T-helper 22 cell (primary cell): ENCODE data around the gene RANBP10.

ENCODE experiments used
- DNase-seq: peaks from one replicate; pipeline ENCODE4 v3.0.0-alpha.2; 2020; ENCODE audit warnings: low read depth

Gene RANBP10

DNA sequence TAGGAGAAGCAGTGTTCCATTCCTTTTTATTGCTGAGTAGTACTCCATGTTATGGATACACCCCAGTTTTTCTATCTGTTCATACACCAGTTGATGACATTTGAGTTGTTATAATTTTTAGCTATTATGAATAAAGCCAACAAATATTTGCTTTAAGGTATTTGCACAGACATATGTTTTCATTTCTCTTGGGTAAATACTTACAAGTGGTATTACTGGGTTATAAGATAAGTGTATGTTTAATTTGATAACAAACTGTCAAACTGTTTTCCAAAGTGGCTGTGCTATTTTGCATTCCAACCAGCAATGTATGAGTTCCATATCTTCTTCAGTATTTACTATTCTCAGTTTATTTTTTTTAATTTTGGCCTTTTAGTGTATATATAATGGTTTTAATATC, 59.5 kb downstream of the RANBP10 start:
- no peak for DNase-seq

DNA sequence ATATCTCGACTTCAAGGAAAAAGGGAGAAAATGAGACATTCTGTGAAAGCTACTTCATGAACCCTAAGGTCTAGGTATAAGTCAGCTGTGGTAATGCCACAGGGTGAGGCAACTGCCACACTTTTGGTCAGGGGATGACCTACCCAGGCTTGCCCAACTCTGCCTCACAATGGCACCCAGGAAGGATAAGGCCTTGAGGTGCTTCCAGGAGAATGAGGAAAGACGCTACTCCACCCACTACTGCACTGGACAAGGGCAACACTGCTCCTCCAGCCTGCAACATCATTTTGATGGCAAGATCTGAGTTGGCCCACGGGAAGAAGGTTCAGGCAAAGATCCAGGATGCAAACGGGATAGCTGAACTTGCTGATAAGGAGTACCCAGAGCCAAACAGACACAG, 65.2 kb downstream of the RANBP10 start:
- DNase-seq: no peak

DNA sequence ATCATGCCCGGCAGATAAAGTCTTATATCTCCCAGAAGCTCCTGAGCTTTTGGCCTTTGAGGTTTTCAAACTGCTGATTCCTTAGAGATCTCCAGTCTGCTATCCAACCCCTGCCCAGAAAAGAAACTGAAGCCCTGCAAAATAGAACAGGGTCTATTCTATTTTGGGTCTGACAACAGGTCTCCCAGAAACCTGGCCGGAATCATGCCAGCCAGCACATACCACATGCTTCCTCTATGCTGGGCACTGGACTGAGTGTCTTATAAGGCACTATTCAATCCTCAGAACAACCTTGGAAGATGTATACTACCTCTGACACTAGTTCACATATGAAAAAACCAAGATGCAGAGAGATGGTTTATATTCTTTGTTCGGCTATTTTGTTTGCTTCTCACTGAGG, 66.0 kb downstream of the RANBP10 start:
- no peak for DNase-seq

DNA sequence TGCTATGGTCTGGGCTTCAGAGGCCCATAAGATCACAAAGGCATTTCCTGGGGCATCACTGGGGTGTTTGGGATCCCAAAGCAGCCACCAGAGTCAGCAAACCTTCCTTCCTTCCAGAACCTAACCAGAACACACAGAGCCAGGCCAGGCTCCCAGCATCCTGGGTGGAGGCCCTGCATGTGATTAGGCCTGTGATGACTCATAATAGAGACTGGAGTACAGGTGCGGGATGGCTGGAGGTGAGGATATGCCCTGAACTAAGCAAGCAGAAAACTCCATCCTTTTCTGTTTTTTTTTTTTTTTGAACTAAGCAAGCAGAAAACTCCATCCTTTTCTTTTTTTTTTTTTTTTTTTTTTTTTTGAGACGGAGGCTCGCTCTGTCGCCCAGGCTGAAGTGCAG, 69.5 kb downstream of the RANBP10 start:
- DNase-seq: no peak

DNA sequence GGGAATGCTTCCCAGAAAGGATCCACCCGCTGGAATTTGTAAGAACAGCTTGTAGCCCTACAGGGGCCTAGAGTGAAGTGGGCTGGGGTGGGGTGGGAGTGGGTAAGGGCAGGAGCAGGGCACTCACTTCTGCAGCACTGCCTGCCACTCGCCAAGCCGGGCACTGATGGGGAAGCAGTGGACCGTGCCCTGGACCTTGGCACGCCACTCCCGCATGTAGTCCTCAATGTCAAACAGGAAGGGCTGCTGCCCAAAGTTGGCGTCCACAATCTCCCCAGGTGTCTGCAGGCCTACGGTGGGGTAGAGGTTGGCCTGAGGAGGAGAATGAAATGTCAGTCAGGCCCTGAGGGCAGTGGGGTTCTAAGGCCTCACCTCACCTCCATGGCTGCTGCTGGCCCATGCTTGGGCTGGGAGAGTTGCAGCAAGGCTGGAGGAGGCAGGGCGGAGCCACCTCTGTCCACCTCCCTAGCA, 71.6 kb downstream of the RANBP10 start:
- no peak for DNase-seq

DNA sequence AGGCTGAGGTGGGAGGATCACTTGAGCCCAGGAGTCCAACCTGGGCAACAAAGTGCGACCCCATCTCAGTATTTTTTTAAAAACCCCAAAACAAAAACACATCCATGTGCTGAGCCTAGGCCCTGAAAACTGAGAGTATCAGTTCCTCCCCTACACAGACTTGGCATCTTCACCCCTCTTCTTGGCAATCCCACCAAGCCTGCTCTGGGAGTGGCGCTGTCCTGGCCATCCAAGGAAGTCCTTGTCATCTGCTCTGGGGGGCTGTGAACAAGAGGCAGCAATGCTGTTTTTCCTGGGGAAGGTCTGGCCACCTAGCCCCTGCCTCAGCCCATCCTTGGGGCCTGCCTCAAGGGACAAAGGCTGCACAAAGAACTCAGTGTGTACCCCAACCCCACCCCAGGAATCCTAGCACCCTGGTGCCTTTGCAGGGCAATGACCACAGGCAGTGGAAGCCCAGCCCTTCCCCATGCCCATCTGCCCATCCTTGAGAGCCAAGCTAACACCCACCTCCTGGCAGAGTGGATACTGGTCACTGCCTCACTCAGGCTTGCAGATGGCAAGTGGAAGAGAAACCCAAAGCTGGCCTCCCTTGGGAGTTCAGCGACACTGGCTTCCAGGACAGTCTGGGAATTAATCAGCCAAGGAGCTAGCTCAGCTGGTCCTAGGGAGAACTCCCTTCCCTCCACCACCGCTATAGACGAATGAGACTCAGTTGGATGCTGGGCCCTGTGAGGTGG, 72.5 kb downstream of the RANBP10 start:
- DNase-seq: no peak

DNA sequence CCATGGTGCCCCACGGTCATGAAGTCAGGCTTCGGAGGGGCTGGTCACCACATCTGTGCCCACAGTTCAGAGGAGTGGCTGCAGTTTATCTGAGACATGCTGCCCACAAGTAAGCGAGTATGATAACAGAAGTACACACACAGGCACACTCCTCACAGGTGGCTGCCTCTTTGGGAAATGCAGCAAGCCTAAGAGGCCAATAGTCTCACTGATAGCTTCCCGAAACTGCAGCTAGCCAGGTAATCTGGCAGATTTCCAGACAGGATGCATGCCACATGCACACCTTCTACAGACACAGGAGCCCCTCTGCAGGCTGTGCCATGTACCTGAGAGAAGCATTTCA, 74.6 kb downstream of the RANBP10 start:
- no peak for DNase-seq

DNA sequence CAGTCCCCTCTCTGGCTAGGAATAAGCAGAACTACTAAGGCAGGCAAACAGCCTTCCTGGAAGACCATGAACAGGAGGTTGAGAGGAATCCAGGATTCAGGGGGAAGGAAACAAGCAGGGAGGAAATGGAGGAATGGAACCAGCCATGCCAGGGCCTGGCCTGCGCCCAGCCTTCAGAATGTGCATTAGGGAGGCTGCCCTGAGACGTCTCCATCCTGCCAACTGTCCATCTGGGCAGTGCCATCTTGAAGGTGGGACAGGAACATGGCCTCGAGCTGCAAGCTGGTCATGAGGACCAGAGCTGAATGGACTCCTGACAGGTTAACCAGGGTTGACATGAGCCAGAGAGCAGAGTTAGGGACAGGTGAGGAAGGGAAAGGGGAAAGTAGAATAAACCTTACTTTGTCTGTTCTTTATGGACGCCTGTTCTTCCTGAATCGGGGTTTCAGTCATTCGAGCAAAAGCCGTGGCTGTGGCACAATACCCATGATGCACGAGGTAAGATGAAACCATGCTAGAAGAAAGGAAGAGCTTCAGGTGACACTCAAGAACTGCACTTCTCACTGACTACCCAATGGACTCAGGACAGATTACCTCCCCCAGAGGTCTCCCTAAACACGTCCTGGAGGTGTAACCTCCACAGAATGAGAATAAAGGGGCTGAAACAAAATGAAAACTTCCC, 75.1 kb downstream of the RANBP10 start:
- DNase-seq: no peak

DNA sequence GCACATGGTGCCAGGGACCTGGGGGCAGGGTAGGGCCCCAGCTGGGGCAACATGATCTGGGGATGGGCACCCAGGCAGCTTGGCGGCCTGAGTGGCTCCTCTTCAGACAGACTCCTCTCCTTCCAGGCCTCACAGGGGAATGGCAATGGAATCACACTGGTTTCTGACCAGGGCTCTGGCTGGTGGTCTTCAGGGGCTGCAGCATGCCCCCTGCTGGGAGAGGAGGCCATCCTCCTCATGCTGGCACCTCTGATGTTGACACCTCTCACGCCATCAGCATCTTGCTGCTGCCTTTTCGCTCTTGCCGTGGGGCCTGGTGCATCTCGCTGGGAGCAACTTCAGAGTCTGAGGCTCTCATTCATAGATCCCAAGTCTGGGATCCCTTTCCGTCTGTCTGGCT, 76.0 kb downstream of the RANBP10 start:
- no peak for DNase-seq

DNA sequence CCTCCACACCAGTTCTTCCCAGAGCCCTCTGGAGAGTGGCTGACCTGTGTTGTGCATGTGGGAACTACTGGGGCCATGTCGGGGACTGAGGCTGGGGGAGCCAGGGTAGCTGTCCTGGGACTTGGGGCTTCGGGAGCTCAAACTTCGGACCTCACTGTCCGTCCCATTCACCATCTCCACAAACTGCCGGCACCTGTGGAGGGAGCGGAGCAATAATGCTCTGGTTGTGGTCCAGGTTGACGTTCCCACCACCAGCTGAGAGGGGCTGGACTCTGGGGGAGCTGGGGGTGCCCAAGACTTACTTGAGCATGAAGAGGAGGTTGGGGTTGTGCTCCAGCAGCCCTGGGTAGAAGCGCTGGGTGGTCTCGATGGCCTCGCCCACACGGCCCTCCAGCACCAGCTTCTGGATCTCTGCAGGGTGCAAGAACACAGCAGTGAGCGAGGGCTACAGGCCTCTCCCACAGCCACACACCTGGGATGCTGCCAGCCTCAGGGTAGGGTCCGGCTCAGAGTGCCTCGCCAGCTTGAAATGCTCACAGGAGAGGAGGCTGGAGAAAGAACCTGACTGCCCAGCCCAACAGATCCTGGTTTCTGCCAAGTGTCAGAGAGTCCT, 76.6 kb downstream of the RANBP10 start:
- DNase-seq: no peak

DNA sequence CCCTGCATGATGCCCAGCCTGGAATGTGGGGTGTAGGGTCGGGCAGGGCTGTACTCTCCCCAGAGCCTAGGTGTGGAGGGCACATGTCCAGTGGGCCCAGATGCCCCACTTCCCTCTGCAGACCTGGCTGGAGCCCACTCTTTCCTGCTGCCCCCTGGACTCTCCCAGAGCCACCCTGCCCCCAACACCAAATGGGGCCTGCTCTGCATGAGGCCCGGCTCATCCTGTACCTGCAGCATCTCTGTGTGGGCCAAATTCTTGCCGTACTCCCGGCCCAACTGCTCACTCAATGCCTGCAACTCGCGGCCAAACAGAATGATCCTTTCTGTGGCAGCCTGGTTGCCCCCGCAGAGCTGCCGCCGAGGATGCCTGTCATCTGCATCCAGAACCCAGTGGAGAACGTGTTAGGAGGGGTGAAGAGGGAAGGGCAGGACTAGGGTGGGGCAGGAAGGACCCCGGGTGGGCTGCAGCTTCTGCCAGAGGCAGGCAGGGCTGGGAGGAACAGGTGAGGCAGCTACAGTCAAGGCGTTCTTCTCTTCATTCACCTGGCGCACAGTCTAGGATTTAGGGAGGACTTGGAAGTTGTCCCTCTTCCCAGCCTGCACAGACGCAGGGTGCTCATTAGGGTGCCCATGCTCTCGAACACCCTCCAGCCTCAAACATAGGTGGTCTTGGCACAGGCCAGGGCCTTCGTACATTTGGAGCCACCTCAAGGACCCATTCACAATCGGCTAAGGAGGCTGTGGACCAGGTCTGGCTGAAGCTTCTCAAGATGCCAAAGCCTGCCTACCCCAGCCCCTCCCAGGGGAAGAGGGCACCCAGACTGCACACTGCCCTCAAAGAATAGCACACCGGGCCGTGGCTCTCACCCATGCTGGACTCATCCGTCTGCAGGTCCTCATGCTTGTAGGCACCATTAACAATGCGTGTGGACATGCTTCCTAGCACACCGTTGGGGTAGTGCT, 78.6 kb downstream of the RANBP10 start:
- DNase-seq: no peak

DNA sequence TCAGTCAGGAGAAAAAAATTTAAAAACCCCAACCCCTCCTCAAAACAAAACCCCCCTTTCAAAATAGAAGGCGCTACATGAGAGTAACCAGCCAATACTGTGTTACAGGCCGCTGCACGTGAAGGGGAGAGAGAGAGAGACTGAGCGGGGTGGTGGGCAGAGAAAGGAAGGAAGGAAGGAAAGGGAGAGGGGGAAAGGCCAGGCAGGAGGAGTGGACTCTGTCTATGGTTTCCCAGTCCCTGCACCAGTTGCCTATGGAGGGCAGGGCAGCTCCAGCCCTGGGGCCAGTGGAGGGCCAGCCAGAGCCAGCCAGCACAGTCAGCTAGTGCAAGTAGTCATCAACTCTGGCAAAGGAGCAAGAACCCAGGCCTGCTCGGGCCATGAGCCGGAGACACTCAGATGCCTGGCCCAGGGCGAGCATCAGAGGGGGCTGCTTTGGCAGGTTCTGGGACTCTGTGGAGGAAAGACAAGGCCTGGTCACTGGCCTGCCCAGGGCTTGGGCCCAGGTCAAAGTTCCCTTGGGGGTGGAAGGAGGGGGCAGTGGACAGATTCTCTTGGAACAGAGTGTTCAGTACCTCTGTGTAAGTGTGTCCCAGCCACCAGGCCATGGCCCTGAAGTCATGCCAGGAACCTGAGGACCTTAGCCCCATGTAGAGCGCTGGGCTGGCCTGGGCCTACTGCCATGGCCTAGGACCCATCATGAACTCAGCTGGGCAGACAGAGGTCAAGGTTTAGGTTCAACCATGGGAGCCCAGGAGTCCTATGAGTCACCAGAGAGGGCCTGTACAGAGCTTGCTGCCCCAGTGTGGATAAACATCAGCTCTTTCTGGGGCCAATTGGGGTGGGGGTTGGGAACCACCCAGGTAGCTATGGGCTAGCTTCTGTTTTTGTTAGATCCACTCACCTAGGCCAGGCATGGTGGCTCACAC, 80.0 kb downstream of the RANBP10 start:
- DNase-seq: no peak

DNA sequence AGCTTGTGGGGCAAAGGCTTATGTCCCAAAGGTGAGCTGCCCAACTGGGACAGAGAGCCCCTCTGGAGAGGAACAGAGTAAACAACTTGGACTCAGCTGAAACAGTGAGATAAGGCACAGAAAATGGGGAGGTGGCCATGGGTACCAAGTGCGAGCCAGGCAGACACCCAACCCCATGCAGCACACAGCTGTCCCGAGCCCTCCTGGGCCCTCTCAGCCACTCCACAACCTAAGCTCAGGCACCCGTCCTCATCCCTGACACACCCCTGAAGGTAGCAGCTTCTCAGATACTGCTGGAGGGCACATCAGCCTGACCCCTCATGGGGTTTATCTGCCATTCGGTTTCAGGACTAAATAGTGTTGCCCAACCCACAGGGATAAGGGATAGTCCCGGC, 82.5 kb downstream of the RANBP10 start:
- DNase-seq: no peak

DNA sequence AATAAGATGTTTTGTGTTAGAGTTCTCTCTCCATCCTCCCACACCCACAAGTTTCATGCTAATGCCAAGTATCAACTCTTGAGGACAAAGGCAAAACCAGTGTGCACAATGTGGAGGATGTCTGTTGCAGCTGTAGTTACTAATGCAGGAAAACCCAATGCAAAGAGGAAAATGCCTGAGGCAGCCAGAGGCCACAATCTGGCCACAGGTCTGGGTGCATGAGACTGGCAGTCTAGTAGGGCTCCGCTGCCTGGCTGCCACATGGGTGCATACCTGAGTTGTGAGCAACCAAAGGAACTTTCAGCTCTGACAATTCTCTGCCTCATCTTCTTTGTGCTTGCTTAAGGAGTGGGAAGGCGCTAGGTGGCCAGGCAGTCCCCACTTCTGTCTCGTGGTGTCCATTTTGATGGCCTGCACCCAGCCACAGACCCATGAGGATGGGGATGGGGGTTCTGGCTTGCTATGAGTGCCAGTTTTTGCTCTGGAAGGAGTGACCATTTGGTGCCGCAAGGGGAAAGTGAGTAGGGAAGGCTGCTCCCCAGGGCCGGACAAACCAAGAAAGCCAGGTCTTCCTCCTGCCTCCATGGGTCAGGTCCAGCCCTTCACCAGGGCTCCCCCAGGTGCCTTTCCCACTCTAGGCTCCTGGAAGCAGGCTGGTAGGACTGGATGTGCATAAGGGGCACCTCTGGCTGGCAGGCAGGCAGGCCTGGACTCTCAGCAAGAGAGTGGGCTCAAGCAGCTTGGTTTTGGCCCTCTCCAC, 83.0 kb downstream of the RANBP10 start:
- no peak for DNase-seq

DNA sequence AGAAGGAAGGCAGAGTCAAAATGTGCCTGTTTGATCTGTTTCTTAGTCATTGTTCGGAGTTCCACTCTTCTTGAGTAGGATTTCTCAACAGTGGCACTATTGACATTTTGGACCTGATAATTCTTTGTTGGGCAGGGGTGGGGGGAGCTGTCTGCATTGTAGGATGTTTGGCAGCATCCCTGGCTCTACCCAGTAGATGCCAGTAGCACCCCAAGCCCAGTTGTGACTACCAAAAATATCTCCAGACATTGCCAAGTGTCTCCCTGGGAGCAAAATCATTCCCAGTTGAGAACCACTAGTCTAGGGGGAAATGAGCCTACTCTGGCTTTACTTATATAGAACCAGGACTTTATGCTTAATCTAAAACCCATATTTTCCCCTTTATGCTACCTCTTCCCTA, 86.1 kb downstream of the RANBP10 start:
- no peak for DNase-seq

DNA sequence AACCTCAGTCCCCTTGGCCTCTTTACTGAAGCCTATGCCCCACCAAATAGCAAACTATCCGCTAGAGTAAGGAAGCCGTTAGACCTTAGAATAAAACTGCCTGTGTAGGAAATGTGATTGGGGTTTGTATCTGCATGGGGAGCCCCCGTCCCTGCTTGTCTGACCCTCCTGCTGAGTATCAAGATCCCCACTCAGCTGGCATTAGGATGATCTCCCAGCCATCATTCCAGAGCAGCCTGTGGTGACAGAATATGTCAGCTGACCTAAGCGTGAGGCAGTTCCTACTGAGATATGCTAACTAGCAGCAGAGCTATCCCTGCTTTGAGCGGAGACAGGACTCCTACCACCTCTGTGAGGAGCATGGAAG, 86.6 kb downstream of the RANBP10 start:
- no peak for DNase-seq

DNA sequence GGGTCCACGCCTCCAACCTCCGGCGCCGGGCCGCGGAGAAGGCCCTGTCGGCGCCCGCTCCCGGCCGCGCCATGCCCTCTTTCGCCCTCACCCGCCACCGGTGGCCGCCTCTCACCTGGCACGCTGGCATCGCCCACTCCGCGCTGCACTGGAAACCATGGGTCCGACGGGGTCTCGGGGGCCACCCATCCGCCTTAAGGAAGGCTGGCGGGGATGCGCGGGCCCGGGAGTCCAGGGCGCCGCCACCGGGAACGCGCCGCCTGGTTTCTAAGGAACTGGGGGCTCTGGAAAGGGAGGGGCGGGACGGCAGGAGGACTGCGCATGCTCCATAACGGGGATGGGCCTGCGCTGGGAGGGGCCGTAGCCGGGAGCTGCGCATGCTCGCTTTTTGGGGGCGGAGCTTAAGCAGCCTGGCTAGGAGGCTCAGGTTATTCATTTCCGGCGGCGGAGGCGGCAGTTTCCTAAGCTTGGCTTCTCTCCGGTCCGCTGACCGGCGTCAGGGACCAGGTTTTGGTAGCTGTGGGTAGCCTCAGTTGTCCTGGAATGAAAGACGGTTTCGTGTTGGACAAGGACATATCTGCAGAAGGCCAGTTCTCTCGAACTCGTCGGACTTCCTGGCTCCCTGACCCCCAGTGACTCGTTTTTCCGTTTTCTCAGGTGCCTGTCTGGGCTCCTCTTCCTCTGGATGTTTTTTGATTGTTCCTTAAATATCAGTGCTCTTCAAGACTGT, 87.1 kb downstream of the RANBP10 start, which contains the start of gene GFOD2:
Gene GFOD2, minus strand, starts transcription at position 269 of the 730 bp plus-strand sequence. CDS start 33,601 bp downstream, outside the sequence.
- peak; percentile 93 for DNase-seq

DNA sequence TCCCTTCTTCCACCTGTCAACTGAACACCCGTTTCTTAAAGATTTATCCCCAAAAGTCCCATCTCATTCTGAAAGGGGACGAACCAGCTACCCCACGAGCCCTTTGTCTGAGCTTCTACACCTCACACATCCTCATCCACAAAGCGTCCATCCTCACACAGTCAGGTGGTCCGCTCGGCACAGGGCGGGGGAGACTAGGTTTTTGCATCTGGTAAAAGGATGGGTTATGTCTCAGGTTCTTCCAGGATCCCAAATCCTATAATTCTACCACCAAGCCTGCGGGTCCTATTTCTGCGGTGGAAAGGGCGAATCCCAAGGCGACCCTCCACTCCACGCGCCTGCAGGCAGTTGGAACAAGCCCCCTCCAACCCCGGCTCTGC, 87.7 kb downstream of the RANBP10 start:
- DNase-seq: no peak

DNA sequence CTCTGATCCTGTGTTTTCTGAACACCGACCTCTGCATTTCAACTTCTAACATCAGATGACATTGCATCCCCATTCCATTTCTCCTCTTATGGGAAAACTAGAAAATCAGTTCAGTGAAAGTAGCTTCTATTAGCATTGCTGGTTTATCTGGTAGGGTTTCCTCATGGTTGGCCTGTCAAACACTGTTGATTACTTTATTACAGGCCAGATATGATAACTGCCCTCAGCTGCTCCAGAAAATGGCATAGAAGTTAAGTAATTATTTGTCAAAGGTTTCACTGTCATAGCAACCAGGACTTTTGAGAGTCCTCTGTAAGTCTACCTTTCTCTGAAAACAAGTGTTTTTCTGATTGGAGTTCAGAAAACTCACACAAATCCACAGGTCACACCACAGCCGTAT, 90.3 kb downstream of the RANBP10 start:
- no peak for DNase-seq

DNA sequence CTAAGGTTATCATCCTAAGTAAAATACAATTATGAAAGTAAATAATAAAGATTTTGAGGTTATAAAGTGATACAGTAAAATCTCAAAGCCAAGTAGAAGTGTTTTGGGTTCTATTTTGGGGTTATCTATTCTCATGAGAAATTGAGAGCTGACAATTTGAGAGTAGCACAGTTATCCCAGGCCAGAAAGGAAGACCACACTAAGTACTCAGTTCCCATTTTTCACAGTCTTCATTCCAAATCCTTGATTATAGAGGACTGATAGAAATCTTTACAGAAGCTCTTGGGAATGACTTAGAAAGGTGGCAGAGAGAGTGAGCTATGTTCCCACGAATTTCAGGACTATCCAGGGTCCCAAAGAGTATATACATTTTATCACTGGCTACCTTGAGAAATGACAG, 91.8 kb downstream of the RANBP10 start:
- DNase-seq: no peak
